ENCODE data around the gene CABLES1. TPM values are rescaled to one million over a fixed set of nuclear protein-coding genes. Genes with fewer than 3 reads are reported as not detected.

Gene CABLES1
- polyA plus RNA-seq, 3 donors, result 0.09 to 0.15 TPM; not detected in 1

GRCh38 chr18:23196119-23197007 is 61.1 kb downstream of the CABLES1 start:
- peaks cover 1 to 5% (median 3%) of the 10 kb centered on the region in 3 donors for H3K27me3 Mint-ChIP-seq (ENCODE audit: low read depth in 3 of 3)
- H3K36me3 Mint-ChIP-seq, result no peaks in the 10 kb centered on the region
- H3K9me3 Mint-ChIP-seq, result no peaks in the 10 kb centered on the region
- intact Hi-C loops (cut with micrococcal nuclease), result no loop called here
- H3K27ac Mint-ChIP-seq, result peak overlapping the region in 1 of 7 donors; percentile 73
- H2AFZ ChIP-seq (ENCODE audit: insufficient read depth, low read depth, low read length, poor library complexity, severe bottlenecking), result no peak overlapping the region
- no peaks in the 10 kb centered on the region for H3K27me3 ChIP-seq (ENCODE audit: control insufficient read depth in 2 of 2, insufficient read depth in 2 of 2, low read length in 2 of 2)
- no peak for DNase-seq
- H4K20me1 ChIP-seq (ENCODE audit: insufficient read depth, low read length), result no peaks in the 10 kb centered on the region
- no peak overlapping the region for H3K4me3 Mint-ChIP-seq
- H3K9ac ChIP-seq (ENCODE audit: insufficient read depth, low read length, poor library complexity, severe bottlenecking), result no peak overlapping the region
- H3K4me3 ChIP-seq (replicated peaks in 1 of 3; ENCODE audit: low read depth in 2 of 3, low read length in 3 of 3), result no peak overlapping the region
- no peaks in the 10 kb centered on the region for H3K79me2 ChIP-seq (ENCODE audit: insufficient read depth, low read length)
- no peak overlapping the region for H3K4me2 ChIP-seq (replicated peaks; ENCODE audit: extremely low read depth, low read length, poor library complexity, severe bottlenecking)
- TF ChIP-seq CTCF (IDR thresholded peaks at IDR 0.05), result no peak
- H3K27ac ChIP-seq (ENCODE audit: low read depth in 1 of 2, low read length in 2 of 2), result no peak overlapping the region
- H3K4me1 ChIP-seq (ENCODE audit: control insufficient read depth in 1 of 2, insufficient read depth in 2 of 2, low read length in 2 of 2), result no peaks in the 10 kb centered on the region
- H3K4me1 Mint-ChIP-seq, result peaks cover 6% of the 10 kb centered on the region
- H3K36me3 ChIP-seq (replicated peaks in 1 of 2; ENCODE audit: control insufficient read depth in 1 of 2, insufficient read depth in 2 of 2, low read length in 2 of 2), result no peaks in the 10 kb centered on the region
- H3K9me3 ChIP-seq (replicated peaks in 1 of 2; ENCODE audit: control insufficient read depth in 1 of 2, insufficient read depth in 1 of 2, low read length in 2 of 2), result no peaks in the 10 kb centered on the region
- WGBS (ENCODE audit: insufficient coverage), result 93% methylated on average over 17 of the region's 22 CpGs

GRCh38 chr18:23198217-23198845 is 63.0 kb downstream of the CABLES1 start:
- Histone ChIP-seq H3K9ac (ENCODE audit: insufficient read depth, low read length, poor library complexity, severe bottlenecking) (no peak overlapping the region), H3K4me2 (replicated peaks; ENCODE audit: extremely low read depth, low read length, poor library complexity, severe bottlenecking) (no peak overlapping the region), H4K20me1 (ENCODE audit: insufficient read depth, low read length) (no peaks in the 10 kb centered on the region), H3K27me3 (ENCODE audit: control insufficient read depth in 2 of 2, insufficient read depth in 2 of 2, low read length in 2 of 2) (no peaks in the 10 kb centered on the region), H3K27ac (ENCODE audit: low read depth in 1 of 2, low read length in 2 of 2) (no peak overlapping the region), H3K79me2 (ENCODE audit: insufficient read depth, low read length) (no peaks in the 10 kb centered on the region), H3K36me3 (replicated peaks in 1 of 2; ENCODE audit: control insufficient read depth in 1 of 2, insufficient read depth in 2 of 2, low read length in 2 of 2) (no peaks in the 10 kb centered on the region), H2AFZ (ENCODE audit: insufficient read depth, low read depth, low read length, poor library complexity, severe bottlenecking) (no peak overlapping the region), H3K4me3 (replicated peaks in 1 of 3; ENCODE audit: low read depth in 2 of 3, low read length in 3 of 3) (no peak overlapping the region), H3K9me3 (replicated peaks in 1 of 2; ENCODE audit: control insufficient read depth in 1 of 2, insufficient read depth in 1 of 2, low read length in 2 of 2) (no peaks in the 10 kb centered on the region), H3K4me1 (ENCODE audit: control insufficient read depth in 1 of 2, insufficient read depth in 2 of 2, low read length in 2 of 2) (no peaks in the 10 kb centered on the region)
- no peak overlapping the region for H3K4me3 Mint-ChIP-seq
- no peak for TF ChIP-seq CTCF (IDR thresholded peaks at IDR 0.05)
- 69% methylated on average over 2 of the region's 5 CpGs for WGBS (ENCODE audit: insufficient coverage)
- intact Hi-C loops (cut with micrococcal nuclease), result no loop called here
- no peaks in the 10 kb centered on the region for H3K9me3 Mint-ChIP-seq
- peaks cover 3% of the 10 kb centered on the region for H3K4me1 Mint-ChIP-seq
- peak overlapping the region in 1 of 7 donors; percentile 33 for H3K27ac Mint-ChIP-seq
- no peaks in the 10 kb centered on the region for H3K36me3 Mint-ChIP-seq
- DNase-seq, result no peak
- peaks cover 0 to 5% (median 0%) of the 10 kb centered on the region in 3 donors for H3K27me3 Mint-ChIP-seq (ENCODE audit: low read depth in 3 of 3)
